NOMO-1 (cell line): ENCODE data around the gene PRSS38.

Source experiments
- DNase-seq, 2 experiments: peaks; one replicate each; lab custom pipeline; 2025; ENCODE audit not compliant: unreplicated experiment in 2 of 2; lab: John Stamatoyannopoulos, UW

Gene PRSS38

DNA sequence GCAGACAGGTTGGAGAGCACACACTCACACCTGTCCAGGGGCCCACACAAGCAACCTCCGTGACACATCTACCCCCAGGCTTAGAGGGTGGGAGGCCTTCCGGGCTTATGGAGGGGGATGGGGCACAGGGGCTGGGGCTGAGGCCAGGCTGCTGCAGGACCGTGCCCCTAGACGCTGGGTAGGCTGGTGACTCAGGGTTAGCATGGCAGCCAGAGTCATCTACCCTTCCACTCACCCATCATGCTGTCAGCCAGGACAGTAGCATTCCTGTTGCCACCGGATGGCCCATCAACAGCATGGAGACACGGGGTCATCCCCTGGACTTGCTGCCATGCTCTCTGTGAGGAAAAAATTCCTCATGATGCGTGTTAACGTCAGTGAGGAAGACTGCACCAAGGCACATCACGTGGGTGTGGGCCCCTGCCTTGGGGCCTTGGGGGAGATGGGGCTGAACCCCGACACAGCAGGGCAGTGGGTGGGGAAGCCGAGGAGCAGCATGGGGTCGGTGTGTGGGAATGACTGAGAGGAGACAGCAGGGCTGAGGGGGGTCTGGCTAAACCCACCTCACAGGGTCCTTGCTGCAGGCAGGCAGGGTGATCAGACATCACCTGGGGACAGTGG, 79.5 kb downstream of the PRSS38 start:
- DNase-seq: no peak
